IPS-20b (cell line): ENCODE measurements around the gene CSNK1A1.

Experiments used
- H3K27ac ChIP-seq: one replicate; pipeline ENCODE4 v1.5.1; 2013; ENCODE audit warnings: low read length
- H3K27me3 ChIP-seq: 2 replicates; pipeline ENCODE4 v1.6.1; 2013; ENCODE audit warnings: mild to moderate bottlenecking, low read length, inconsistent platforms; ENCODE audit not compliant: insufficient read depth
- H3K36me3 ChIP-seq: 2 replicates; pipeline ENCODE4 v1.6.1; 2013; ENCODE audit warnings: low read depth, mild to moderate bottlenecking, inconsistent platforms, low read length, moderate library complexity; ENCODE audit not compliant: insufficient read depth
- H3K4me1 ChIP-seq: 2 replicates; pipeline ENCODE4 v1.6.1; 2013; ENCODE audit warnings: mild to moderate bottlenecking, control low read depth, inconsistent platforms, low read length, moderate library complexity; ENCODE audit not compliant: insufficient read depth
- H3K4me3 ChIP-seq: 2 replicates; pipeline ENCODE4 v1.5.1; 2013; ENCODE audit warnings: mild to moderate bottlenecking, low read length, inconsistent platforms
- H3K9ac ChIP-seq: 2 replicates; pipeline ENCODE4 v1.6.1; 2013; ENCODE audit warnings: low read depth, mild to moderate bottlenecking, inconsistent platforms, low read length, moderate library complexity
- H3K9me3 ChIP-seq: 2 replicates; pipeline ENCODE4 v1.6.1; 2013; ENCODE audit warnings: mild to moderate bottlenecking, low read depth, low read length, inconsistent platforms; ENCODE audit not compliant: insufficient read depth

The CSNK1A1 gene

GRCh38 chr5:149498724-149499336, 52.4 kb downstream of the CSNK1A1 start:
- peaks cover 44% of the 10 kb centered on the region for H3K4me1 ChIP-seq
- no peaks in the 10 kb centered on the region for H3K27me3 ChIP-seq
- peaks cover 92% of the 10 kb centered on the region for H3K36me3 ChIP-seq
- H3K9me3 ChIP-seq = no peaks in the 10 kb centered on the region
- peak overlapping the region; percentile 46 for H3K4me3 ChIP-seq
- H3K9ac ChIP-seq = 0 out of 2 replicates have a peak overlapping the region, but pooled peaks have one; percentile 26
- H3K27ac ChIP-seq = peak overlapping the region; percentile 39

- Histone ChIP-seq H3K9me3 (no peaks in the 10 kb centered on the region), H3K9ac (no peak overlapping the region), H3K4me1 (peaks cover 44% of the 10 kb centered on the region), H3K4me3 (no peak overlapping the region), H3K27me3 (no peaks in the 10 kb centered on the region), H3K36me3 (peaks cover 84% of the 10 kb centered on the region), H3K27ac (no peak overlapping the region)
These were observed 53.9 kb downstream of the CSNK1A1 start for GRCh38 chr5:149497357-149497756.

- no peaks in the 10 kb centered on the region for H3K9me3 ChIP-seq
- H3K36me3 ChIP-seq = peaks cover 79% of the 10 kb centered on the region
- no peak overlapping the region for H3K9ac ChIP-seq
- H3K27me3 ChIP-seq = no peaks in the 10 kb centered on the region
- H3K27ac ChIP-seq = no peak overlapping the region
- peaks cover 44% of the 10 kb centered on the region for H3K4me1 ChIP-seq
- no peak overlapping the region for H3K4me3 ChIP-seq
These were observed 54.3 kb downstream of the CSNK1A1 start for GRCh38 chr5:149496917-149497316.

- Histone ChIP-seq H3K36me3 (peaks cover 72% of the 10 kb centered on the region), H3K9me3 (no peaks in the 10 kb centered on the region), H3K27me3 (no peaks in the 10 kb centered on the region), H3K4me3 (no peak overlapping the region), H3K4me1 (peaks cover 44% of the 10 kb centered on the region), H3K27ac (no peak overlapping the region), H3K9ac (no peak overlapping the region)
These were observed 55.1 kb downstream of the CSNK1A1 start for GRCh38 chr5:149496166-149496565.

GRCh38 chr5:149495673-149496072, 55.6 kb downstream of the CSNK1A1 start:
- Histone ChIP-seq H3K4me1 (peaks cover 44% of the 10 kb centered on the region), H3K9ac (no peak overlapping the region), H3K36me3 (peaks cover 67% of the 10 kb centered on the region), H3K27me3 (no peaks in the 10 kb centered on the region), H3K9me3 (no peaks in the 10 kb centered on the region), H3K27ac (no peak overlapping the region), H3K4me3 (no peak overlapping the region)

DNA sequence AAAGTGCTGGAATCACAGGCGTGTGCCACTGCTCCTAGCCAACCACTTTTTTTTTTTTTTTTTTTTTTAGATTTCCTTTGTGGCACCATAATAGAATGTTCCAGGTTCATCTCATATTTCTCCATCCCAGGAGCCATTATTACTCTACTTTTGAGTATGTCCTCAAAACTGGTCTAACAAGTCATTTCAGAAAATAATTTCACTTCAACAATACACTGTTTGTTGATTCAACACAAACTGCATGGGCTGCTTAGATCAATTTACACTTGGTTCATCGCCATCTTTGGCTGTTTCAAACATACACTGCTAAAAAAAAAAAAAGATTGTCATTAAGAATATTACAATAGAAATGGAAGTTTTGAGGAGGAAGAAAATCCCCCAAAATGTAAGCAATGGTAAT, 57.9 kb downstream of the CSNK1A1 start:
- H3K4me1 ChIP-seq = peaks cover 30% of the 10 kb centered on the region
- no peaks in the 10 kb centered on the region for H3K27me3 ChIP-seq
- no peak overlapping the region for H3K9ac ChIP-seq
- H3K27ac ChIP-seq = no peak overlapping the region
- peaks cover 50% of the 10 kb centered on the region for H3K36me3 ChIP-seq
- no peak overlapping the region for H3K4me3 ChIP-seq
- H3K9me3 ChIP-seq = no peaks in the 10 kb centered on the region

GRCh38 chr5:149492781-149493180, 58.5 kb downstream of the CSNK1A1 start:
- Histone ChIP-seq H3K27me3 (no peaks in the 10 kb centered on the region), H3K9ac (no peak overlapping the region), H3K27ac (no peak overlapping the region), H3K4me1 (peaks cover 25% of the 10 kb centered on the region), H3K36me3 (peaks cover 46% of the 10 kb centered on the region), H3K4me3 (no peak overlapping the region), H3K9me3 (no peaks in the 10 kb centered on the region)

- Histone ChIP-seq H3K9ac (no peak overlapping the region), H3K27ac (no peak overlapping the region), H3K9me3 (no peaks in the 10 kb centered on the region), H3K36me3 (peaks cover 27% of the 10 kb centered on the region), H3K4me1 (peaks cover 9% of the 10 kb centered on the region), H3K27me3 (no peaks in the 10 kb centered on the region), H3K4me3 (no peak overlapping the region)
These were observed 60.4 kb downstream of the CSNK1A1 start for GRCh38 chr5:149490599-149491485.

GRCh38 chr5:149489605-149490037, 61.6 kb downstream of the CSNK1A1 start:
- Histone ChIP-seq H3K9me3 (no peaks in the 10 kb centered on the region), H3K27ac (no peak overlapping the region), H3K9ac (no peak overlapping the region), H3K4me1 (peaks cover 3% of the 10 kb centered on the region), H3K4me3 (no peak overlapping the region), H3K27me3 (no peaks in the 10 kb centered on the region), H3K36me3 (peaks cover 15% of the 10 kb centered on the region)

DNA sequence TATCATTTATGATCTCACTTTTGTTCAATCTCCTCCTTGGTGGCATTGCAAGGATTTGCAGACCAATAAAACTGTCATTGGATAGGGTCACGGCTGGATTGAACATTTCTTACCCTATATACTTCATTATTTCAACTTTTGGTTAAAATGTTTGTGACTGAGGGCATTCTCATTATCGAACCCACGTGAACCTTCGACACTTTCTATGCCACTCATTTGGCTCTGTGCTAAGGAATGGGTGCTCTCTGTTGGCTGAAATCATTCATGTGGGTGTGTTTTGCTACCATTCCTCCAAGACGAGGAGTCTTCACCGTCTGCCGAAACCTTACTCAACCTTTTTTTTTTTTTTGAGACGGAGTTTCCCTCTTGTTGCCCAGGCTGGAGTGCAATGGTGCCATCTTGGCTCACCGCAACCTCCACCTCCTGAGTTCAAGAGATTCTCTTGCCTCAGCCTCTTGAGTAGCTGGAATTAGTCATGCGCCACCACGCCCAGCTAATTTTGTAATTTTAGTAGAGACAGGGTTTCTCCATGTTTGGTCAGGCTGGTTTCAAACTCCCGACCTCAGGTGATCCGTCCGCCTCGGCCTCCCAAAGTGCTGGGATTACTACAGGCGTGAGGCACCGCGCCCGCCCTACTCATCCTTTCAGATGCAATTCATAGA, 62.5 kb downstream of the CSNK1A1 start:
- no peaks in the 10 kb centered on the region for H3K9me3 ChIP-seq
- H3K9ac ChIP-seq = no peak overlapping the region
- peaks cover 7% of the 10 kb centered on the region for H3K36me3 ChIP-seq
- no peak overlapping the region for H3K4me3 ChIP-seq
- H3K27ac ChIP-seq = no peak overlapping the region
- H3K4me1 ChIP-seq = no peaks in the 10 kb centered on the region; the same call in 1 of the 2 replicates
- H3K27me3 ChIP-seq = no peaks in the 10 kb centered on the region

GRCh38 chr5:149487672-149488071, 63.6 kb downstream of the CSNK1A1 start:
- no peak overlapping the region for H3K27ac ChIP-seq
- no peaks in the 10 kb centered on the region; the same call in 1 of the 2 replicates for H3K4me1 ChIP-seq
- H3K27me3 ChIP-seq = no peaks in the 10 kb centered on the region
- no peak overlapping the region for H3K4me3 ChIP-seq
- H3K9ac ChIP-seq = no peak overlapping the region
- no peaks in the 10 kb centered on the region for H3K36me3 ChIP-seq
- no peaks in the 10 kb centered on the region for H3K9me3 ChIP-seq
